AML-193 (cell line): Measurements from ENCODE around the gene BCL2A1.
A peak's percentile ranks its signal among the peaks of the same experiment; 100 is the strongest.
"Not testable (repeated sequence)": the region's sequence is repeated elsewhere in the genome, so short reads cannot be mapped to it uniquely, and the experiment has no call there.

ENCODE experiments used
- DNase-seq, 2 experiments: peaks; one replicate each; lab custom pipeline; 2025; lab: John Stamatoyannopoulos, UW

BCL2A1 gene

DNA sequence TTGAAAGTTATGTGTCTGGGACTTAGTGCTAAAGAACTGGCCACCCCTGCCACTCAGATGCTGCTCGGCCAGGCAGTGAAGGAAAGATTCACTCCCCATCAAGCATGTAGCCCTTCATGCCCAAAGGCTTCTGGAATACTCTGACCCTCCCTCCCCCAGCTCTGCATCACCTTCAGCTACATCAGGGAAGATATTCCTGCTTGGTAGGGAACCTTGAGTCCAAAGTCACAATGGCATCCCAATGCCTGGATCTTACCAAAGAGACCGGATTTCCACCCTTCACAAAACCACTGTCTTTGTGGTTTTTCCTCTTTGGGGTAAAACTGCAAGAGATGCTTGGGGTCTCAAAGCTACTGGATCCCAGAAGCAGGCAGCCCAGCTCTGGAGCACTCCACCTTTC lies 18.2 kb upstream of the BCL2A1 start:
- no peak for DNase-seq

DNA sequence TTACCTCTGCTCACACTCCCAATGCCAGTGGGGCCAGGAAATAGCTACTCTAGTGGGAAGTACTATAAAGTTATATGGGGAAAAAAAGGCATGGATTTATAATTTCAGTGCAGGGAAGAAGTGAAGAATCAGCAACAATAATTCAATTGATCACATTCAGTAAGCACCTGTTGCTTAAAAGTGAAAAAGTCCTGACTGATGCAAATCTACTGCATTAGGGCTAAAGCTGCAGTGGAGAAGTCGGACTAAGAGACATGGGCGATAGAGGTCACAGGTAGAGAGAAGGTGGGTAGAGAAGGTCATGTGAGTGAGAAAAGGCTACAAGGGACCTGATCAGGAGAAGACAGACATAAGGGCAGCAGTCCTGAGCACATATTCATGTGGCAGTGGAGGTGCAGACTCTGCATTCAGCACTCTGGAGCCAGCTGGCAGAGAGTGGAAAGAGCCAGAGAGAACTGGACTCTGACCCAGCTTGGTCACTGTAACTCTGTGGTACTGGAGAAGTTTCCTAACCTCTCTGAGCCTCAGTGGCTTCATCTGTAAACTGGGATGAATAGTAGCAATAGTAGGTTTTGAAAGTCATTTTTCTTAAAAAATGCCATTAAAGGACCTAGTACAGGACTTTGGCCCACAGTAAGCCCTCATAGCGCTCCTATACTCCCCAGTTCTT lies 17.6 kb upstream of the BCL2A1 start:
- DNase-seq = no peak

DNA sequence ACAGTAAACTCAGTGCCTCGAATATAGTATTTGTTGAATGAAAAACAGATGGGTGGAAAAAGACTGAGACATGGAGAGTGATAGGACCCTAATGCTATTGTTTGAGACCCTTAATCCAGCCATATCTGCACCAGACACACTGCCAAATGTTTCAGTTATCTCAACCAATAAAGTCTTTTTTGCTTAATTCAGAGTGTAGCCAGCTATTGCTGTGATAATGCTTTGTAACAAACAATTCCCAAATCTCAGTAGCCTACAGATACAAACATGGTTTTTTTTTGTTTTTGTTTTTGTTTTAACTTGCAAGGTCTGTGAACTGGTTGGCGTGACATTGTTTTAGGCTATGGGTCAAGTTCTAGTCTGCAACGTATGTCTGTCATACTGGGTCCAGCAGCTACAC lies 17.0 kb upstream of the BCL2A1 start:
- no peak for DNase-seq

- DNase-seq = no peak
Observed at GRCh38 chr15:79987569-79987955, 16.6 kb upstream of the BCL2A1 start.

DNA sequence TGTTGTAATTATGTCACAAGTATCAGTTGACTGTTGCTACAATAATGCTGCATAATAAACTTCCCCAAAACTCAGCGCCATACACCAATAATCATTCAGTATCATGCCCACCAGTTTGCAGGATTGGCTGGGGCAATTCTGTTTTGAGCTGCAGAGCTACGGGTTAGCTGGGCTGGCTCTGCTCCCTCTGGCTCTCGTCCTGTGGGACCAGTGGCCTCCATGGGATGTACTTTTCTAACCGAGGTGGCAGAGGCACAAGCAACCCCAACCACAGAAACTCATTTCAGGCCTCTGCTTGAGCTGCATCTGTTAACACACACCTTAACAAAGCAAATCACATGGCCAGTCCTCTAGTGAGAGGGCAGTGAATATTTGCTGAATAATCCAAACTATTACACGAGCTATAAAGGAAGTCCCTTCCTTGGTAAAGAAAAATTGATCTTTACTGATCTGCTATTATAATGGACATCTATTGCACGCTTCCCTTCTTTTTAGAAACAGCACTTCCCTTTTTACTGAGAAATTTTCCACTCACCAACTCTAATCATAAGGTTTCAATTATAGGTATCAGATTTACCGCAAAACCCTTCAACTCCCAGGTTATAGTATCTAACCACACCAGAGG lies 10.9 kb upstream of the BCL2A1 start:
- peak; percentile 19 to 38 for DNase-seq

- peak; percentile 75 to 77 for DNase-seq
Observed at GRCh38 chr15:79978655-79979514, 7.9 kb upstream of the BCL2A1 start.

DNA sequence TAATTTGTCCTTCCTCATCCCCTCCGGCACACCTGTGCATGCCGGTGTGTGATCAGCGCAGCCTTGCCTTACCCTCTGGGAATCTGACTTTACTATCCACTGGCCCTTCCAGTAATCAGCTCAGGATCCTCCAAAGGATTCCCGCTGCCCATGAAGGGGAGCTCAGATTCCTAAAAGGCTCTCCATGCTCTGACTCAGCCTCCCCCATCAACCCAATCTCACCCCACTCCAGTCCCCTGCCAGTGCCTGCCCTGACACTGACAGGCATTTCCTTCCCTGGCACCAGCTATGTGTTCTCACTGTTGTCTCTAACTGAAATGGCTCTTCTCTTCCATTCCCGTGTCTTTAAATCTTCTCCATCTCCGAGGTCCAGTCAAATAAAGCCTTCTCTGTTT lies 7.3 kb upstream of the BCL2A1 start:
- DNase-seq = no peak

DNA sequence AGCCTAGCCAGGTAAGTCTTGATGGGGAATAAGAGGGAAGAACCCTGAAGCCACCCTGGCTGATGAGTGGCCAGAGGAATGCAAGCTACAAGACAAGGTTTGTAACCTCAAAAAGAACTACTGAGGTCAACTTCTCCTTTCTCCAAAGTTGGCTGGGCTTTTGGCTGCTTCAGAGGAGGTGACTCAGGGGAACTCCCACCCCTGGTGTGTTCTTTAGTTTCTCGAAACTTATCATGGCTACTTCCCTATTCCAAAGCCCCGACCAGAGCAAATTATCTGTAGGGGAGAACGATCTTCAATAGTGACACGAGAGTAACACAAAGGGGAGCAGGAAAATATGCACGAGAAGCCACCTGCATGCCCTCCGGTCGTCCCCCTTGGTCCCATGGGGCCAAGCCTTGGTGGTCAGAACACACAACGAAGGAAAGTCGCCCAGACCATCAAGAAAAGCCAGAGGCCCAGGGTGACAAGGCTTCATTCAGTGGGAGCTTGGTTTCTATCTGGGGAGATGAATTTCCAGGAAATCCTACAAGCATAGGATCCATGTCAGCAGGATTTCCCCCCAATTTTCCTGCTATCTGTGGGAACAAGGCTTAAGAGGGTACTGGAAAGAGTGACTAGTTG lies 6.5 kb upstream of the BCL2A1 start:
- DNase-seq = peak; percentile 91 to 92

- no peak for DNase-seq
Observed at GRCh38 chr15:79973456-79974195, 2.6 kb upstream of the BCL2A1 start.

DNA sequence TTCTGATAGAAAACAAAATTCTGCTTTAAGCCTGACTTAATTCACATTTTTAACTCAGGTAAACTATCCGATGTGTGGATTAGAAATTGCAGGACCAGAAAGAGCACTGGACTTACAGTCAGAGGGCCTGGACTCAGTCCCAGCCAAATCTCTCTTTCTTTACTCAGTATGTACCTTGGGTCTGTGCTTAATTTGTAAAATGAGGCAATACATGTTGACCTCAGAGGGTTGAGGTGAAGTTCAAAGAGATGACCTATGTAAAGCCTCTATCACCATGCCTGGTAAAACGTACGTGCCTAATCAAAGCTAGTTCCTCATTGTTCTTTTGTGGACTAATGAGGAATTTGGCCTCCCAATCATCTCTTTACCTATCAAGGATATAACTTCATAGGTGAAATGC lies 1.9 kb upstream of the BCL2A1 start:
- DNase-seq = no peak

DNA sequence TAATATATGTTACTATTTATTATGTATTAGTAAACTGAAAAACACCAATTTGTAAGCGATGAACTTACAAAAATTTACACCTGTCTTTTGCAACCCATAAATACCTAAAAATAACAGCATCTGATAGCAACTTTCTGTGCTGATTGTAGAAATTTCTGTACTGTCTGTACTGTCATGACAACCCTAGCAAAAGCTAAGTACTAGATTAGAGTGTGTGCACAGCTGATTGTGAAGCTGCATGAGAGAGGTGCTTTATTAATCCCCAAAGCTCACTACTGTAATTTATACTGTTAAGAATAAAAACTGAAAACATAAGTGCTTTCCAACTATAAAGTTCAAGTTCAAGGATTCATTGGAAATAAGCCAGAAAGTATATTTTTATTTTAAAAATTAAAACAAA lies 815 bp downstream of the BCL2A1 start:
- DNase-seq = no peak

- DNase-seq = no peak
Observed at GRCh38 chr15:79969146-79969545, 1.9 kb downstream of the BCL2A1 start.

DNA sequence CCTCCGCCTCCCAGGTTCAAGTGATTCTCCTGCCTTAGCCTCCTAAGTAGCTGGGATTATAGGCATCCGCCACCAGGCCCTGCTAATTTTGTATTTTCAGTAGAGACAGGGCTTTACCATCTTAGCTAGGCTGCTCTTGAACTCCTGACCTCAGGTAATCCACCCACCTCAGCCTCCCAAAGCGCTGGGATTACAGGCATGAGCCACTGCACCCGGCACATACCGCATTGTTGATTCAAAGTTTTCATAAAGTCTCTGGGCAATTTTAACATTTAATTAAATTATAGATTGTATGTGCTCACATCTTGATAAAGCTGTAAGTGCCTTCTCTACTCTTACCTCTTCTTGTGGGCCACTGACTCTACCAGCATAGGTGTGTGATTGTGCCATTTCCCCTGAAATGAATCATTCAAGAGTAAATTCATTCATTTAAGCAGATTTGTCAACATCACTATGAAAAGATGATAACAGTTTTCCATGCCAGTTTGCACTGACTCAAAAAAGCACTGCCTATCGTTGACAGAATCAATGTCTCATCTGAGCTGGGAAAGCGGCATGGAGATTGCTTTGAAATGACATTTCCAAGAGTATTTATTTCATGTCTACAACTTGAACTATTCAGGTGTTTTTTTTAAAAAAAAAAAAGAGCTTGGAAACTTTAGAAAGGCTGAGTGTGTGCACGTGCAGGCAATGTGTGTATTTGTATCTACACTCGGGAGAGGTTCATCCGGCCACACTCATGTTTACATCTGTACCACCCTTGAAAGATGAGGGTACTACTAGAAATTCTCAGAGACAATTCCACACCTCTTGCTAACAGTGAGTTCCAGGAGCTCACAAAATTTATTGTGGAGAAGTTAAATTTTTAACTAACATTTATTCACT lies 3.5 kb downstream of the BCL2A1 start:
- DNase-seq = no peak

DNA sequence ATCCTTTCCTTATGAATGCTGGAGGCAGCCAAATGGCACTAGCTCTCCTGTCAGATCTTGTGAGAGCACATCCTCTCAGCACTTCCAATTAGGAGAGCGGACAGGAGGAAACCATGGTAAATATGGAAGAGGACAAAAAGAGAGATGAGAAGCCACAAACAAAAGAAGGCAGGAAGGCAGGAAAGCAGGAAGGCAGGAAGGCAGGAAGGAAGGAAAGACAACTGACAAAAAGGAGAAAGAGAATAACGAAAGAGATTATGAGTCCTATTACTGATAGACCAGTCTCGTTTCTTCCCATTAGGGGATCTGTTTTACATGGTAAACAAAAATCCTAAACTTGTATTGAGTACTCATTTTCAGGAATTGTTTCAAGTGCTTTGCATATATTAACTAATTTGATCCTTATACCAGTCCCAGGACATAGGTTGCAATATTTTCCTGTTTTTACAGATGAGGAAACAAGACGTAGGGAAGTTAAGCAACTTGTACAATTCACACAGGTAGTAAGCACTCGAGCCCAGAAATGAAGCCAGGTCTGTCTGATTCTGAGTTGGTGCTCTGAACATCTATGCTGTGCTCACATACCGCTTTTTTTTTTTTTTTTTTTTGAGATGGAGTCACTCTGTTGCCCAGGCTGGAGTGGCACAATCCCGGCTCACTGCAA lies 4.2 kb downstream of the BCL2A1 start:
- DNase-seq = no peak

- no peak for DNase-seq
Observed at GRCh38 chr15:79965846-79966630, 5.0 kb downstream of the BCL2A1 start.

- DNase-seq = no peak
Observed at GRCh38 chr15:79964232-79964805, 6.7 kb downstream of the BCL2A1 start.

DNA sequence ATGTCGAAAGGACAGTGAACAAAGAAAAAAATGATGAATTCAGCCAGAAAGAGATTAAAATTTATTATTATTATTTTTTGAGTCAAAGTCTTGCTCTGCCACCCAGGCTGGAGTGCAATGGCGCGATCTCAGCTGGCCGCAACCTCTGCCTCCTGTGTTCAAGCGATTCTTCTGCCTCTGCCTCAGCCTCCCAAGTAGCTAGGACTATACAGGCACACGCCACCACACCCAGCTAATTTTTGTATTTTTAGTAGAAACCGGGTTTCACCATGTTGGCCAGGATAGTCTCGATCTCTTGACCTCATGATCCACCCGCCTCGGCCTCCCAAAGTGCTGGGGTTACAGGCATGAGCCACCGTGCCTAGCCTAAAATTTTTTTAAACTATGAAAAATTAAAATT lies 8.1 kb downstream of the BCL2A1 start:
- DNase-seq = not testable (repeated sequence)

- peak; percentile 84 to 90 for DNase-seq
Observed at GRCh38 chr15:79962178-79962577, 8.8 kb downstream of the BCL2A1 start.
